Sigmoid colon (tissue), 7 donors: ENCODE data around the gene SCFD1. TPM values are rescaled to one million over a fixed set of nuclear protein-coding genes. Genes with fewer than 3 reads are reported as not detected.

Experiments
- DNase-seq: peaks from one replicate; pipeline ENCODE4 v3.0.0-alpha.2; 2019
- H3K27ac ChIP-seq, 4 donors: fragments of 200-600 bp; sonication (generic); one replicate each; pipeline ENCODE4 v1.5.1; 2016 to 2019; ENCODE audit warnings: mild to moderate bottlenecking in 1 of 4
- H3K27me3 ChIP-seq, 3 donors: fragments of 200-600 bp; sonication (generic); one replicate each; pipeline ENCODE4 v1.5.1; 2019; ENCODE audit warnings: mild to moderate bottlenecking in 1 of 3
- H3K36me3 ChIP-seq, 4 donors: fragments of 200-600 bp; sonication (generic); one replicate each; pipeline ENCODE4 v1.5.1; 2016 to 2019
- H3K4me1 ChIP-seq, 4 donors: fragments of 200-600 bp; sonication (generic); one replicate each; pipeline ENCODE4 v1.5.1; 2017 to 2019
- H3K4me3 ChIP-seq, 4 donors: fragments of 200-600 bp; sonication (generic); one replicate each; pipeline ENCODE4 v1.5.1; 2017 to 2019; ENCODE audit warnings: mild to moderate bottlenecking in 2 of 4, moderate library complexity in 1 of 4
- H3K9me3 ChIP-seq, 4 donors: fragments of 200-600 bp in 3 of 4; sonication (generic) in 3 of 4; one replicate each; pipeline versions ENCODE4 v1.5.1 to v1.6.1; 2013 to 2019
- CTCF ChIP-seq, 4 experiments: fragments of 450-650 bp in 3 of 4; fragments of 200-600 bp in 1 of 4; IDR thresholded peaks; one replicate each; pipeline ENCODE4 v1.5.1; 2016 to 2019; ENCODE audit warnings: antibody characterized with exemption in 4 of 4, mild to moderate bottlenecking in 3 of 4, moderate library complexity in 2 of 4
- EP300 ChIP-seq, 4 donors: sonication (generic); formaldehyde crosslinking; IDR thresholded peaks; one replicate each; pipeline ENCODE4 v1.6.1; 2017; ENCODE audit warnings: antibody characterized with exemption in 4 of 4
- POLR2A ChIP-seq, 2 donors: fragments of 450-650 bp; IDR thresholded peaks; one replicate each; pipeline ENCODE4 v1.6.1; 2016; ENCODE audit warnings: antibody characterized with exemption in 2 of 2, mild to moderate bottlenecking in 2 of 2, moderate library complexity in 2 of 2
- POLR2AphosphoS5 ChIP-seq, 4 donors: sonication (generic); formaldehyde crosslinking; IDR thresholded peaks; one replicate each; pipeline ENCODE4 v1.6.1; 2017; ENCODE audit warnings: antibody characterized with exemption in 4 of 4
- WGBS, 2 donors: extraction: QIAGEN DNeasy Blood & Tissue Kit; methylation state at CpG; one replicate each; pipeline ENCODE4 v1.1.7; 2013; 5-methylcytosine and 5-hydroxymethylcytosine counted together
- intact Hi-C: fragments of 100-400 bp; cut with DNase I; formaldehyde crosslinking; loops from one replicate; pipeline ENCODE4 v1.15.1; 2023
- polyA plus RNA-seq, 3 donors: library from polyadenylated mRNA; stranded (reverse); fragments of 200-250 nt; gene quantifications; one replicate each; pipeline ENCODE4 v1.2.3, GENCODE V29; 2013
- total RNA-seq, 4 donors: library from RNA; depleted of rRNA; stranded (reverse); fragments of >200 nt; gene quantifications; one replicate each; pipeline ENCODE4 v1.1.0, GENCODE V29; 2016
- donor health status: healthy with polysubstance abuse.
- donor health status: Bipolar disorder and iron deficiency.
- donor health status: healthy.

Gene SCFD1
- total and polyA plus RNA-seq, 7 donors: 36.1 to 86.1 (median 60.7) TPM

DNA sequence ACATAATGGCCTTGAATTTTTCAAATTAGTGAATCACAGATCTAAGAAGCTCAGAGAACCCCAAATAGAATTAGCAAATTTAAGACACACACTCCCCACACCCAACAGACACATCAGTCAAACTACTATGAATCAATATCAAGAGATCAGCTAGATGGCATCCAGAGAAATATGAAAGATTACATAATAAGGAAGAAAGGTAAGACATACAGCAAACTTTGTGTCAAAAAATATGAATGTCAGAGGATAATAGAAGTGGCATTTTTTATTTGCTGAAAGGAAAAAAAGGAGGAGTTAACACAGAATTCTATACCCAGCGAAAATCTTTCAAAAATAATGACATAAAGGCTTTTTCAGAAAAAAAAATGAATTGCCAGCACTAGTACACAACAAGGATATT, 141.8 kb downstream of the SCFD1 start:
- intact Hi-C loops: no loop called here
- Histone ChIP-seq H3K9me3 (peaks cover 0 to 13% (median 4%) of the 10 kb centered on the region in 4 donors), H3K36me3 (no peaks in the 10 kb centered on the region), H3K27me3 (no peaks in the 10 kb centered on the region), H3K27ac (no peak overlapping the region), H3K4me1 (no peaks in the 10 kb centered on the region), H3K4me3 (no peak overlapping the region)
- WGBS, 2 donors: 57 to 76% methylated on average over 1 of the region's 1 CpG
- no peak for TF ChIP-seq POLR2A (IDR thresholded peaks at IDR 0.05)
- TF ChIP-seq EP300 (IDR thresholded peaks at IDR 0.05): no peak
- TF ChIP-seq POLR2AphosphoS5 (IDR thresholded peaks at IDR 0.05): no peak
- no peak for TF ChIP-seq CTCF (IDR thresholded peaks at IDR 0.05)
- DNase-seq: no peak

- Histone ChIP-seq H3K27ac (no peak overlapping the region), H3K9me3 (peaks cover 0 to 13% (median 3%) of the 10 kb centered on the region in 4 donors), H3K36me3 (no peaks in the 10 kb centered on the region), H3K27me3 (no peaks in the 10 kb centered on the region), H3K4me1 (no peaks in the 10 kb centered on the region), H3K4me3 (no peak overlapping the region)
- WGBS, 2 donors: 95 to 96% methylated on average over 4 of the region's 4 CpGs
- no peak for DNase-seq
- intact Hi-C loops: no loop called here
- TF ChIP-seq POLR2A (IDR thresholded peaks at IDR 0.05): no peak
- TF ChIP-seq EP300 (IDR thresholded peaks at IDR 0.05): no peak
- TF ChIP-seq CTCF (IDR thresholded peaks at IDR 0.05): no peak
- TF ChIP-seq POLR2AphosphoS5 (IDR thresholded peaks at IDR 0.05): no peak
These were observed 145.5 kb downstream of the SCFD1 start for GRCh38 chr14:30767624-30768023.

- no peak for DNase-seq
- peaks cover 0 to 5% (median 0%) of the 10 kb centered on the region in 4 donors for H3K9me3 ChIP-seq
- H3K36me3 ChIP-seq: no peaks in the 10 kb centered on the region
- intact Hi-C loops: no loop called here
- H3K4me1 ChIP-seq: no peaks in the 10 kb centered on the region
- TF ChIP-seq CTCF (IDR thresholded peaks at IDR 0.05) (no peak), EP300 (IDR thresholded peaks at IDR 0.05) (no peak), POLR2AphosphoS5 (IDR thresholded peaks at IDR 0.05) (no peak), POLR2A (IDR thresholded peaks at IDR 0.05) (no peak)
- no peaks in the 10 kb centered on the region for H3K27me3 ChIP-seq
- H3K27ac ChIP-seq: no peak overlapping the region
- 41 to 75% methylated on average over 1 of the region's 1 CpG for WGBS, 2 donors
- no peak overlapping the region for H3K4me3 ChIP-seq
These were observed 146.7 kb downstream of the SCFD1 start for GRCh38 chr14:30768791-30769190.

- 45 to 78% methylated on average over 6 of the region's 6 CpGs for WGBS, 2 donors
These were observed 148.3 kb downstream of the SCFD1 start for GRCh38 chr14:30770376-30770775.

More at GRCh38 chr14:30770376-30770775, 148.3 kb downstream of the SCFD1 start:
- no peaks in the 10 kb centered on the region for H3K9me3 ChIP-seq
- no peaks in the 10 kb centered on the region for H3K36me3 ChIP-seq
- H3K4me1 ChIP-seq: no peaks in the 10 kb centered on the region
- no peak for TF ChIP-seq EP300 (IDR thresholded peaks at IDR 0.05)
- TF ChIP-seq POLR2A (IDR thresholded peaks at IDR 0.05): no peak
- no peak for TF ChIP-seq CTCF (IDR thresholded peaks at IDR 0.05)
- no peak for TF ChIP-seq POLR2AphosphoS5 (IDR thresholded peaks at IDR 0.05)
- no peak overlapping the region for H3K4me3 ChIP-seq
- no peak overlapping the region for H3K27ac ChIP-seq
- intact Hi-C loops: no loop called here
- DNase-seq: no peak
- H3K27me3 ChIP-seq: no peaks in the 10 kb centered on the region
